GM18951 (cell line): ENCODE data around the gene TCHH.

ENCODE experiments used
- POLR2A ChIP-seq: IDR thresholded peaks from 4 replicates; pipeline ENCODE4 v1.6.1; 2011; ENCODE audit warnings: mild to moderate bottlenecking; ENCODE audit not compliant: insufficient read length, insufficient read depth; ENCODE audit errors: extremely low read depth
- in situ Hi-C: fragments of 300-500 bp; cut with MboI; formaldehyde crosslinking; loops from one replicate; pipeline ENCODE4 v1.12.0; 2022; ENCODE audit warnings: low sequenced_read_pairs, mixed read lengths, inconsistent platforms; ENCODE audit not compliant: unreplicated experiment

Gene TCHH

DNA sequence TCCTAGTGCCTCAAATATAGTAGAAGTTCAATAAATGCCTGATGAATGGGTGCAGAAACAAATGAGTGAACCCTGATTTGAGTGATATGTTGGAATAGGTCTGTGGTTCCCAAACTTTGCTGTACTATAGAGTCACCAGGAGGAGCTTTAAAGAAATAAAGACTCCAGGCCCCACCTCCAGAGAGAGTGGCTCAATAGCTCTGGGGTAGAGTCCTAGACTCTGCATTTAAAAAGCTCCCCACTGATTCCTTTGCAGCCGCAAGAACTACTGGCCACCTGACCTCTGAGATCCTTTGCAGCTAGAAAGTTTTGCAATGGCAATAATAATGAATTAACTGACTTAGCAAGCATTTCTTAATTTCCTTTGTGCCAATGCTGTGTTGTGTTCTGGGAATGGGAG lies 47.3 kb downstream of the TCHH start:
- in situ Hi-C loops: loop anchor here (25.0 kb wide), 1 partner anchor 394 kb away; no protein-coding TSS in a partner anchor
- no peak for TF ChIP-seq POLR2A

DNA sequence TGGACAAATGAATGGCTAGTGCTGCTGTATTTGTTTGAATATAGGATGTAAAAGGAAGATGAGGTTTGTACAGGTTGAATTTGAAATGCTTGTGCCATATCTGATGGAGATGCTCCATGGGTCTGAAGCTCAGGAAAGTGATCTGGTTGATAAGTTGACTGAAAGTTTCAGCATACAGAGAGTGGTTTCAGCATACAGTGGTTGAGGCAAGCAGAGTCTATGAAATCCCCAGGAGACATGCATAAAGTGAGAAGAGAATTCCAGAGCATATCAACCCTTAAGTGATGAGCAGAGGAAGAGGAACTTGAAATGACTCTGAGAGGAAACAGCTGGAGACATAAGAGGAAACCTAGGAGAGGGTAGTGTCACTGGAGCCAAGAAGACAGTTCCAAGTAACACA lies 48.1 kb downstream of the TCHH start:
- no peak for TF ChIP-seq POLR2A
- in situ Hi-C loops: loop anchor here (25.0 kb wide), 1 partner anchor 395 kb away; no protein-coding TSS in a partner anchor

DNA sequence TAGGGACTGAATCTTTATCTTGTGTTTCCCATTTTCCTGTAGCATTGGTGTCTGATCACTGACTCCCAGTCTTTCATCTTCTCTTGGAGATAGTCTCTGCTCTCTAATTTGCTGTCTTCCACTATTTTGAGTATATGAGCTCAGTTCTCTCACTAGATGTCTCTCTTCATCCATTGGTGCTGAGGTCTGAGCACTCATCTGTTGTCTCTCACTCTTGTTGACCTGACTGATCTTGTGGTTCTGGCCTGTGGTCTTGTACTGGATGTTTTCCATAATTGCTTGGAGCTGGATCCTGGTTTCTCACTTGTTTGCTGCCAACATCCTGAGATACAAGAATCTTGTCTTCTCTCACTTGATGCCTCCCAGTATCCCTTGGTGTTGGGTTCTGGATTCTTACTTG lies 53.3 kb downstream of the TCHH start:
- in situ Hi-C loops: loop anchor here (25.0 kb wide), 1 partner anchor 400 kb away; no protein-coding TSS in a partner anchor

More for the DNA sequence above, 53.3 kb downstream of the TCHH start:
- TF ChIP-seq POLR2A: no peak
